GM19043 (cell line): ENCODE data around the gene LSM8.
"Not testable (repeated sequence)": the region's sequence is repeated elsewhere in the genome, so short reads cannot be mapped to it uniquely, and the experiment has no call there.

Experiments
- ATAC-seq: cut with Tn5 transposase; IDR thresholded peaks from one replicate; pipeline ENCODE4 v1.9.1; 2021; ENCODE audit warnings: low read depth; ENCODE audit not compliant: unreplicated experiment

Gene LSM8

GRCh38 chr7:118195837-118196474 is 12.0 kb downstream of the LSM8 start:
- peak; percentile 81 for ATAC-seq

- no peak for ATAC-seq
Measured at GRCh38 chr7:118202061-118202460, 18.1 kb downstream of the LSM8 start.

- peak; percentile 90 for ATAC-seq
Measured at GRCh38 chr7:118214051-118214832, 30.3 kb downstream of the LSM8 start.

GRCh38 chr7:118214833-118215182 is 30.8 kb downstream of the LSM8 start:
- ATAC-seq = peak; percentile 8

- no peak for ATAC-seq
Measured at GRCh38 chr7:118217210-118217619, 33.3 kb downstream of the LSM8 start.

GRCh38 chr7:118218413-118219156 is 34.6 kb downstream of the LSM8 start:
- ATAC-seq = no peak

GRCh38 chr7:118219157-118219512 is 35.2 kb downstream of the LSM8 start:
- no peak for ATAC-seq

GRCh38 chr7:118220583-118220982 is 36.6 kb downstream of the LSM8 start:
- ATAC-seq = no peak

- no peak for ATAC-seq
Measured at GRCh38 chr7:118222591-118222990, 38.6 kb downstream of the LSM8 start.

- ATAC-seq = no peak
Measured at GRCh38 chr7:118224521-118224920, 40.6 kb downstream of the LSM8 start, which contains the start of gene ANKRD7. TSS of gene ANKRD7 (plus strand) at chr7:118224704. CDS start at chr7:118224831, 127 bp downstream.

- ATAC-seq = no peak
Measured at GRCh38 chr7:118232837-118233236, 48.9 kb downstream of the LSM8 start.

GRCh38 chr7:118233799-118234198 is 49.8 kb downstream of the LSM8 start:
- ATAC-seq = no peak

- no peak for ATAC-seq
Measured at GRCh38 chr7:118239014-118239413, 55.0 kb downstream of the LSM8 start.

GRCh38 chr7:118240320-118240719 is 56.4 kb downstream of the LSM8 start:
- ATAC-seq = not testable (repeated sequence)
